Uterus (tissue), 2 donors: ENCODE results near the gene FES.

Experiments
- CTCF ChIP-seq, 4 experiments: fragments of 200-600 bp in 2 of 4; fragments of 450-650 bp in 2 of 4; sonication (generic) in 2 of 4; IDR thresholded peaks; one replicate each; pipeline ENCODE4 v1.5.1; 2016 to 2019; ENCODE audit warnings: antibody characterized with exemption in 4 of 4, mild to moderate bottlenecking in 2 of 4, moderate library complexity in 1 of 4
- POLR2A ChIP-seq, 2 donors: fragments of 450-650 bp; IDR thresholded peaks; one replicate each; pipeline ENCODE4 v1.6.1; 2016; ENCODE audit warnings: antibody characterized with exemption in 2 of 2, mild to moderate bottlenecking in 1 of 2, moderate library complexity in 1 of 2

GRCh38 chr15:90917569-90917968, 33.3 kb downstream of the FES start:
- TF ChIP-seq CTCF (IDR thresholded peaks at IDR 0.05) = no peak
- no peak for TF ChIP-seq POLR2A (IDR thresholded peaks at IDR 0.05)
